A549 (cell line): ENCODE measurements around the gene TMPRSS9. TPM values are rescaled to one million over a fixed set of nuclear protein-coding genes. Genes with fewer than 3 reads are reported as not detected.

ENCODE experiments used
- ATAC-seq, 2 experiments: fragments of 200-7000 bp in 1 of 2; fragments of >200 bp in 1 of 2; cut with Nextera tagmentation in 1 of 2; cut with Tn5 transposase in 1 of 2; 3 replicates each; pipeline versions ENCODE4 v1.8.0 to v1.9.1; 2018 to 2020; ENCODE audit warnings: mild to moderate bottlenecking in 1 of 2, moderate library complexity in 1 of 2
- CTCF ChIA-PET: fragments of 300-600 bp; sonication (Branson Sonifier 250); formaldehyde crosslinking; extraction: SDS; loops from one replicate; lab custom pipeline; 2021; ENCODE audit warnings: antibody characterized with exemption, inconsistent platforms; lab: Yijun Ruan, JAX
- POLR2A ChIA-PET: fragments of 350-600 bp; formaldehyde crosslinking; extraction: SDS; loops from one replicate; lab custom pipeline; 2021; ENCODE audit warnings: antibody characterized with exemption, inconsistent platforms; lab: Yijun Ruan, JAX
- DNase-seq, 2 experiments: peaks; one replicate each; pipeline versions ENCODE4 v3.0.0 to v3.0.0-alpha.2; 2011 to 2016; ENCODE audit warnings: low read depth in 1 of 2, low spot score in 1 of 2
- FAIRE-seq: peaks from 2 replicates; lab custom pipeline; 2011; peaks lifted over from hg19 to GRCh38; lab: Jason Lieb, UNC
- H3K27ac ChIP-seq, 2 experiments: fragments of >200 bp; sonication (Bioruptor Twin); formaldehyde crosslinking; 3 replicates each; pipeline ENCODE4 v1.5.1; 2016 to 2017
- H3K4me1 ChIP-seq: fragments of >200 bp; sonication (Bioruptor Twin); formaldehyde crosslinking; 3 replicates; pipeline ENCODE4 v1.6.1; 2016
- H3K4me2 ChIP-seq: fragments of >200 bp; sonication (Bioruptor Twin); formaldehyde crosslinking; 3 replicates; pipeline ENCODE4 v1.6.1; 2016
- H3K4me3 ChIP-seq: fragments of >200 bp; sonication (Bioruptor Twin); formaldehyde crosslinking; 3 replicates; pipeline ENCODE4 v1.5.1; 2016
- H3K9me3 ChIP-seq: fragments of >200 bp; sonication (Bioruptor Twin); formaldehyde crosslinking; 3 replicates; pipeline ENCODE4 v1.6.1; 2016
- CBX8 ChIP-seq: fragments of 200-600 bp; sonication (generic); IDR thresholded peaks from 2 replicates; pipeline ENCODE4 v1.6.1; 2016
- CHD2 ChIP-seq: fragments of 150-350 bp; IDR thresholded peaks from 2 replicates; pipeline ENCODE4 v1.6.1; 2014; ENCODE audit warnings: low read length; ENCODE audit not compliant: partially characterized antibody
- EHMT2 ChIP-seq: fragments of 200-600 bp; sonication (generic); IDR thresholded peaks from 2 replicates; pipeline ENCODE4 v1.6.1; 2016; ENCODE audit warnings: antibody characterized with exemption, low read depth, mild to moderate bottlenecking, moderate library complexity
- FOSL2 ChIP-seq, 2 experiments: fragments of 450-650 bp in 1 of 2; fragments of >200 bp in 1 of 2; sonication (Bioruptor Twin) in 1 of 2; formaldehyde crosslinking; IDR thresholded peaks; 2 replicates each; pipeline versions ENCODE4 v1.5.0 to v1.6.1; 2016 to 2020; ENCODE audit warnings: mild to moderate bottlenecking in 1 of 2, moderate library complexity in 1 of 2
- GATA3 ChIP-seq: IDR thresholded peaks from 2 replicates; pipeline ENCODE4 v1.6.1; 2012; ENCODE audit warnings: borderline replicate concordance
- HEYL ChIP-seq: fragments of 250-450 bp; sonication (Bioruptor Pico); IDR thresholded peaks from 2 replicates; pipeline ENCODE4 v1.8.0; 2021; ENCODE audit warnings: mild to moderate bottlenecking, moderate library complexity
- HOXA7 ChIP-seq: fragments of 250-450 bp; sonication (Bioruptor Pico); IDR thresholded peaks from 2 replicates; pipeline ENCODE4 v1.5.0; 2020; ENCODE audit warnings: mild to moderate bottlenecking, moderate library complexity
- HOXB5 ChIP-seq: fragments of 250-450 bp; sonication (Bioruptor Pico); IDR thresholded peaks from 2 replicates; pipeline ENCODE4 v1.5.0; 2020; ENCODE audit warnings: mild to moderate bottlenecking, moderate library complexity
- JUN ChIP-seq, 2 experiments: fragments of >200 bp; sonication (Bioruptor Twin); formaldehyde crosslinking; IDR thresholded peaks; 2 replicates in 1 of 2; 3 replicates in 1 of 2; pipeline ENCODE4 v1.6.1; 2016 to 2017
- JUNB ChIP-seq: fragments of >200 bp; sonication (Bioruptor Twin); formaldehyde crosslinking; IDR thresholded peaks from 2 replicates; pipeline ENCODE4 v1.6.1; 2016
- KDM1A ChIP-seq: fragments of 200-600 bp; sonication (generic); IDR thresholded peaks from 2 replicates; pipeline ENCODE4 v1.6.1; 2016; ENCODE audit warnings: low read depth, mild to moderate bottlenecking
- MYC ChIP-seq: IDR thresholded peaks from 2 replicates; pipeline ENCODE4 v1.6.1; 2012; ENCODE audit warnings: mild to moderate bottlenecking, inconsistent platforms, low read length, improper control_type of control experiment, borderline replicate concordance
- NFE2L2 ChIP-seq: fragments of 150-350 bp; conservative IDR thresholded peaks from 2 replicates; pipeline ENCODE4 v1.6.1; 2014; ENCODE audit warnings: low read length
- POLR2A ChIP-seq: IDR thresholded peaks from 2 replicates; pipeline ENCODE4 v1.6.1; 2012; ENCODE audit warnings: mild to moderate bottlenecking, low read length
- POLR2AphosphoS2 ChIP-seq: conservative IDR thresholded peaks from 2 replicates; pipeline ENCODE4 v1.6.1; 2012; ENCODE audit warnings: low read length, improper control_type of control experiment, inconsistent platforms
- SREBF2 ChIP-seq: fragments of 450-650 bp; IDR thresholded peaks from 2 replicates; pipeline ENCODE4 v1.6.1; 2014; ENCODE audit warnings: mild to moderate bottlenecking, moderate library complexity
- TFCP2L1 ChIP-seq: fragments of 250-450 bp; sonication (Bioruptor Pico); IDR thresholded peaks from 2 replicates; pipeline ENCODE4 v1.5.0; 2021; ENCODE audit warnings: mild to moderate bottlenecking
- ZFP36 ChIP-seq: fragments of 450-650 bp; IDR thresholded peaks from 2 replicates; pipeline ENCODE4 v1.6.1; 2014; ENCODE audit warnings: borderline replicate concordance; ENCODE audit not compliant: partially characterized antibody
- ZSCAN20 ChIP-seq: fragments of 250-450 bp; sonication (Bioruptor Pico); IDR thresholded peaks from 2 replicates; pipeline ENCODE4 v1.8.0; 2022; ENCODE audit warnings: mild to moderate bottlenecking, moderate library complexity
- WGBS: methylation state at CpG from one replicate; pipeline ENCODE4 v1.1.6; 2017; ENCODE audit errors: missing lambda C conversion rate; 5-methylcytosine and 5-hydroxymethylcytosine counted together
- polyA minus RNA-seq: library from RNA; depleted of rRNA, polyadenylated mRNA; stranded (reverse); fragments of >200 nt; gene quantifications from 2 replicates; pipeline ENCODE4 v1.2.3, GENCODE V29; 2011; rRNA and poly(A)+ RNA removed
- polyA plus RNA-seq, 4 experiments: library from polyadenylated mRNA; depleted of rRNA in 3 of 4; stranded (reverse); fragments of >200 nt; fragmentation: RNase III in 1 of 4; extraction: RNeasy Plus Mini Kit Qiagen cat#74134 plus additional on column Dnase treatment in 1 of 4; gene quantifications; 2 replicates in 3 of 4; 3 replicates in 1 of 4; pipeline ENCODE4 v1.2.3, GENCODE V29; 2011 to 2017
- TF ChIP-seq, protein P1 (sequence below): IDR thresholded peaks from 2 replicates; pipeline ENCODE4 v1.6.1; 2012
- TF ChIP-seq, protein P2 (sequence below): fragments of >200 bp; sonication (Bioruptor Twin); formaldehyde crosslinking; IDR thresholded peaks from 3 replicates; pipeline ENCODE4 v1.6.1; 2016
- TF ChIP-seq, protein P3 (sequence below): fragments of 250-450 bp; sonication (Bioruptor Pico); IDR thresholded peaks from 2 replicates; pipeline ENCODE4 v1.5.0; 2021; ENCODE audit warnings: mild to moderate bottlenecking, moderate library complexity, borderline replicate concordance
- TF ChIP-seq, protein P4 (sequence below): fragments of 250-450 bp; sonication (Bioruptor Pico); IDR thresholded peaks from 2 replicates; pipeline ENCODE4 v1.5.0; 2020; ENCODE audit warnings: low read depth, mild to moderate bottlenecking, moderate library complexity
- TF ChIP-seq, protein P5 (sequence below): fragments of 450-650 bp; IDR thresholded peaks from 2 replicates; pipeline ENCODE4 v1.6.1; 2014; ENCODE audit warnings: antibody characterized with exemption

Gene TMPRSS9
- polyA plus RNA-seq (2011; rRNA removed) (0.01 TPM in 1 of 2 replicates, not detected in the other), polyA plus RNA-seq (2017; fragmentation: RNase III; extraction: RNeasy Plus Mini Kit Qiagen cat#74134 plus additional on column Dnase treatment) (0.04 TPM in 1 of 3 replicates, not detected in the others), polyA minus RNA-seq (not detected in 2 replicates)
- 0.01 TPM in 2 replicates for polyA plus RNA-seq (2012; cell fraction: cytosol; rRNA removed)
- polyA plus RNA-seq (2012; cell fraction: nucleus; rRNA removed) = 0.11 and 0.36 TPM in 2 replicates

DNA sequence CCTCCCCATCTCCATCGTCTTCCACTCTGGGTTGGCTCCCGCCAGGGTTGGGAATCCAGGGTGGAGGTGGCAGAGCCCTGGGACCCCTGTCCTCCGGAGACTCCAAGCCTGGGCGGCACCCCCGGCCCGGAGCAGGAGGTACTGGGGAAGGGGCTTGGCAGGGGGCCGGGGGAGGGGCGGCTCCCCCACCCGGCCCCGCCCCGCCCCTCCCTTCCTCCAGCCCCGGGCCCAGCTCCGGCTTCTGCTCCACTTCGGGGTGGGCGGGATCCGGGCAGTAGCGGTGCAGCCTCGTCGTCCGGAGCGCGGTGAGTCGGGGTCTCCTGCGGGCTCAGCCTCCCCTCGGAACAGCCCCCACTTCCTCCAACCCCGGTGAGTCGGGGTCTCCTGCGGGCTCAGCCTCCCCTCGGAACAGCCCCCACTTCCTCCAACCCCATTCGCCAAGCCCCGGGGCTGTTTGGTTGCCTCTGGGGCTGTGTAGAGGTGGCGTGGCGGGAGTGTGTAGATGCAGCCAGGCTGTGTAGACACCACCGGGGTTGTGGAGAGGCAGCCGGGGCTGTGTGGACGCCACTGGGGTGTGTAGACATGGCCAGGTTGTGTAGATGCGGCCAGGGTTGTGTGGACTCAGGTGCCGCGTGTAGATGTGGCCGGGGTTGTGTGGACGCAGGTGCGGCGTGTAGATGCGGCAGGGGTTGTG lies at the start of gene TMPRSS9:
Gene TMPRSS9, plus strand, starts transcription at position 274 of the 694 bp plus-strand sequence. CDS start 29,521 bp downstream, outside the sequence.
- H3K4me2 ChIP-seq = no peak within 1 kb of the TSS
- ChIA-PET CTCF (no interaction called here), POLR2A (no interaction called here)
- ATAC-seq = peak in 1 of 2 experiments; percentile 55; a peak in 3 of 6 replicates
- H3K27ac ChIP-seq = no peak within 1 kb of the TSS
- no peak for DNase-seq
- FAIRE-seq = no peak
- WGBS = 61% methylated on average over 10 of the region's 44 CpGs
- H3K4me1 ChIP-seq = 0 out of 3 replicates have a peak, but pooled peaks cover 4% of the 10 kb centered on the region
- no peak within 1 kb of the TSS for H3K4me3 ChIP-seq
- TF ChIP-seq HEYL (CRISPR knock-in tag) = no peak
- TF ChIP-seq KDM1A = no peak
- TF ChIP-seq, protein P1, sequence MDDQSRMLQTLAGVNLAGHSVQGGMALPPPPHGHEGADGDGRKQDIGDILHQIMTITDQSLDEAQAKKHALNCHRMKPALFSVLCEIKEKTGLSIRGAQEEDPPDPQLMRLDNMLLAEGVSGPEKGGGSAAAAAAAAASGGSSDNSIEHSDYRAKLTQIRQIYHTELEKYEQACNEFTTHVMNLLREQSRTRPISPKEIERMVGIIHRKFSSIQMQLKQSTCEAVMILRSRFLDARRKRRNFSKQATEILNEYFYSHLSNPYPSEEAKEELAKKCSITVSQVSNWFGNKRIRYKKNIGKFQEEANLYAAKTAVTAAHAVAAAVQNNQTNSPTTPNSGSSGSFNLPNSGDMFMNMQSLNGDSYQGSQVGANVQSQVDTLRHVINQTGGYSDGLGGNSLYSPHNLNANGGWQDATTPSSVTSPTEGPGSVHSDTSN = no peak
- TF ChIP-seq NFE2L2 = no peak
- no peak for TF ChIP-seq FOSL2 (IDR thresholded peaks at IDR 0.05)
- no peak for TF ChIP-seq FOSL2 (CRISPR knock-in tag; IDR thresholded peaks at IDR 0.05)
- TF ChIP-seq POLR2AphosphoS2 = no peak
- TF ChIP-seq, protein P2, sequence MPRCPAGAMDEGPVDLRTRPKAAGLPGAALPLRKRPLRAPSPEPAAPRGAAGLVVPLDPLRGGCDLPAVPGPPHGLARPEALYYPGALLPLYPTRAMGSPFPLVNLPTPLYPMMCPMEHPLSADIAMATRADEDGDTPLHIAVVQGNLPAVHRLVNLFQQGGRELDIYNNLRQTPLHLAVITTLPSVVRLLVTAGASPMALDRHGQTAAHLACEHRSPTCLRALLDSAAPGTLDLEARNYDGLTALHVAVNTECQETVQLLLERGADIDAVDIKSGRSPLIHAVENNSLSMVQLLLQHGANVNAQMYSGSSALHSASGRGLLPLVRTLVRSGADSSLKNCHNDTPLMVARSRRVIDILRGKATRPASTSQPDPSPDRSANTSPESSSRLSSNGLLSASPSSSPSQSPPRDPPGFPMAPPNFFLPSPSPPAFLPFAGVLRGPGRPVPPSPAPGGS = no peak
- no peaks in the 10 kb centered on the region for H3K9me3 ChIP-seq

DNA sequence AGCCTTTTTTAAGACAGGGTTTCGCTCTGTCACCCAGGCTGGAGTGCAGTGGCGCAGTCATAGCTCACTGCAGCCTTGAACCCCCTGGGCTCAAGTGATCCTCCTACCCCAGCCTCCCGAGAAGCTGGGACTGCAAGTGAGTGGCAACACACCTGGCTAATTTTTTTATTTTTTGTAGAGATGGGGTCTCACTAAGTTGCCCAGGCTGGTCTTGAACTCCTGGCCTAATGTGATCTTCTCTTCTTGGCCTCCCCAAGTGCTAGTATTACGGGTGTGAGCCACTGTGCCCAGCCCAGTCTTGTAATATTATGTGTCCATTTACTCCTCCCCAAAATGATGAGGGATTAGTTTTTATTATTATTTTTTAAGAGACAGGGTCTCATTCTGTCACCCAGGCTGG lies 49.0 kb upstream of the TMPRSS9 start:
- Histone ChIP-seq H3K27ac (no peak overlapping the region), H3K4me2 (no peak overlapping the region), H3K4me1 (peaks cover 10% of the 10 kb centered on the region; the same call in 2 of the 3 replicates)
- no peak for DNase-seq
- POLR2A ChIA-PET = no interaction called here
- no peak for ATAC-seq
- TF ChIP-seq CBX8 (no peak), MYC (no peak), ZFP36 (no peak), SREBF2 (no peak), FOSL2 (IDR thresholded peaks at IDR 0.05) (no peak), FOSL2 (CRISPR knock-in tag; IDR thresholded peaks at IDR 0.05) (no peak), GATA3 (no peak), ZSCAN20 (no peak), HOXB5 (no peak), JUNB (no peak), EHMT2 (no peak), JUN (IDR thresholded peaks at IDR 0.05) (no peak), CHD2 (no peak), HOXA7 (CRISPR knock-in tag) (no peak), KDM1A (no peak), TFCP2L1 (CRISPR knock-in tag) (no peak), POLR2A (no peak)
- TF ChIP-seq, protein P3, sequence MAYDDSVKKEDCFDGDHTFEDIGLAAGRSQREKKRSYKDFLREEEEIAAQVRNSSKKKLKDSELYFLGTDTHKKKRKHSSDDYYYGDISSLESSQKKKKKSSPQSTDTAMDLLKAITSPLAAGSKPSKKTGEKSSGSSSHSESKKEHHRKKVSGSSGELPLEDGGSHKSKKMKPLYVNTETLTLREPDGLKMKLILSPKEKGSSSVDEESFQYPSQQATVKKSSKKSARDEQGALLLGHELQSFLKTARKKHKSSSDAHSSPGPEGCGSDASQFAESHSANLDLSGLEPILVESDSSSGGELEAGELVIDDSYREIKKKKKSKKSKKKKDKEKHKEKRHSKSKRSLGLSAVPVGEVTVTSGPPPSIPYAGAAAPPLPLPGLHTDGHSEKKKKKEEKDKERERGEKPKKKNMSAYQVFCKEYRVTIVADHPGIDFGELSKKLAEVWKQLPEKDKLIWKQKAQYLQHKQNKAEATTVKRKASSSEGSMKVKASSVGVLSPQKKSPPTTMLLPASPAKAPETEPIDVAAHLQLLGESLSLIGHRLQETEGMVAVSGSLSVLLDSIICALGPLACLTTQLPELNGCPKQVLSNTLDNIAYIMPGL = no peak
- TF ChIP-seq, protein P4, sequence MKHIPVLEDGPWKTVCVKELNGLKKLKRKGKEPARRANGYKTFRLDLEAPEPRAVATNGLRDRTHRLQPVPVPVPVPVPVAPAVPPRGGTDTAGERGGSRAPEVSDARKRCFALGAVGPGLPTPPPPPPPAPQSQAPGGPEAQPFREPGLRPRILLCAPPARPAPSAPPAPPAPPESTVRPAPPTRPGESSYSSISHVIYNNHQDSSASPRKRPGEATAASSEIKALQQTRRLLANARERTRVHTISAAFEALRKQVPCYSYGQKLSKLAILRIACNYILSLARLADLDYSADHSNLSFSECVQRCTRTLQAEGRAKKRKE = no peak
- TF ChIP-seq, protein P2 = no peak
- TF ChIP-seq, protein P5, sequence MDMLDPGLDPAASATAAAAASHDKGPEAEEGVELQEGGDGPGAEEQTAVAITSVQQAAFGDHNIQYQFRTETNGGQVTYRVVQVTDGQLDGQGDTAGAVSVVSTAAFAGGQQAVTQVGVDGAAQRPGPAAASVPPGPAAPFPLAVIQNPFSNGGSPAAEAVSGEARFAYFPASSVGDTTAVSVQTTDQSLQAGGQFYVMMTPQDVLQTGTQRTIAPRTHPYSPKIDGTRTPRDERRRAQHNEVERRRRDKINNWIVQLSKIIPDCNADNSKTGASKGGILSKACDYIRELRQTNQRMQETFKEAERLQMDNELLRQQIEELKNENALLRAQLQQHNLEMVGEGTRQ = no peak
- TF ChIP-seq, all 56 proteins: peak for 0
- no peak overlapping the region for H3K4me3 ChIP-seq
- FAIRE-seq = no peak
- CTCF ChIA-PET = interaction anchor here (0.6 to 1.2 kb wide), 2 partner anchors 12 to 53 kb away, joined by 3 to 4 read pairs; no protein-coding TSS in a partner anchor
- H3K9me3 ChIP-seq = peaks cover 15% of the 10 kb centered on the region; the same call in 2 of the 3 replicates
- 71% methylated on average over 4 of the region's 4 CpGs for WGBS
